Smooth muscle cell of the coronary artery (primary cell): ENCODE measurements around the gene TMEM38A. TPM values are rescaled to one million over a fixed set of nuclear protein-coding genes. Genes with fewer than 3 reads are reported as not detected.

Experiments
- total RNA-seq: library from RNA; depleted of rRNA; stranded (reverse); fragments of >200 nt; gene quantifications from 2 replicates; pipeline ENCODE4 v1.2.3, GENCODE V29; 2014; ENCODE audit warnings: low replicate concordance

TMEM38A gene, protein sequence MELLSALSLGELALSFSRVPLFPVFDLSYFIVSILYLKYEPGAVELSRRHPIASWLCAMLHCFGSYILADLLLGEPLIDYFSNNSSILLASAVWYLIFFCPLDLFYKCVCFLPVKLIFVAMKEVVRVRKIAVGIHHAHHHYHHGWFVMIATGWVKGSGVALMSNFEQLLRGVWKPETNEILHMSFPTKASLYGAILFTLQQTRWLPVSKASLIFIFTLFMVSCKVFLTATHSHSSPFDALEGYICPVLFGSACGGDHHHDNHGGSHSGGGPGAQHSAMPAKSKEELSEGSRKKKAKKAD
- 3.7 TPM in 2 replicates for total RNA-seq

DNA sequence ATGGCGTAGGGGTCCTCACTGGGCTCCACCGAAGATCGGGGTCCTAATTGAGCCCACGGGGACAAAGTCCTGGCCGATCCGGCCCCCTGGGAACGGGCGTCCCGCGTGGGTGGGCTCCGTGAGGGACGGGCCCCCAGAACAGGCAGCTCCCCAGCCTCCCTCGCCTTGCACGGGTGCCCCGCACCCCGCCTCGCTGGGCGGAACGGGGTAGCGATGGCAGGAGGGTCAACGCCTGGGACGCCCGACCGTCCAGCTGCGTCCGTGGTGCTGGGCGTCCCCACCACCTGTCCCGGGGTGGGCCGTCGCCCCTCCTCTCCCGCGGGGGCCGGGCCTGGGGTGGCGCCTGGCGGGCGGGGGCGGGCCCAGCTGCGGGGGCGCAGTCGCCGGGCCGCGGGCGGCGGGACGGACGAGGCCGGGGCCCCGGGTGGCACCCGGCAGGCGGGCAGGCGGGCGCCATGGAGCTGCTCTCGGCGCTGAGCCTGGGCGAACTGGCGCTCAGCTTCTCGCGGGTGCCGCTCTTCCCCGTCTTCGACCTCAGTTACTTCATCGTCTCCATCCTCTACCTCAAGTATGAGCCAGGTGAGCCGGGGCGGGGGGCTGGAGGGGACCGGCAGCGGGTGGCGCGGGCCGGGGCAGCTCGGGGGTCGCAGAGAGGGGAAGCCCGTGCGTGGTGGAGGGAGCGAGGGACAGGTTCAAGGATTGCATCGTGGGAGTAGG, at the start of gene TMEM38A:
TMEM38A (plus strand) TSS at position 377 of the 717 bp plus-strand sequence; CDS start at position 456, 79 bp downstream.

GRCh38 chr19:16628183-16628983, 32.6 kb upstream of the TMEM38A start, which contains the start of gene MED26:
Gene MED26 (minus strand): TSS chr19:16628204. CDS start chr19:16627943, 261 bp downstream.

DNA sequence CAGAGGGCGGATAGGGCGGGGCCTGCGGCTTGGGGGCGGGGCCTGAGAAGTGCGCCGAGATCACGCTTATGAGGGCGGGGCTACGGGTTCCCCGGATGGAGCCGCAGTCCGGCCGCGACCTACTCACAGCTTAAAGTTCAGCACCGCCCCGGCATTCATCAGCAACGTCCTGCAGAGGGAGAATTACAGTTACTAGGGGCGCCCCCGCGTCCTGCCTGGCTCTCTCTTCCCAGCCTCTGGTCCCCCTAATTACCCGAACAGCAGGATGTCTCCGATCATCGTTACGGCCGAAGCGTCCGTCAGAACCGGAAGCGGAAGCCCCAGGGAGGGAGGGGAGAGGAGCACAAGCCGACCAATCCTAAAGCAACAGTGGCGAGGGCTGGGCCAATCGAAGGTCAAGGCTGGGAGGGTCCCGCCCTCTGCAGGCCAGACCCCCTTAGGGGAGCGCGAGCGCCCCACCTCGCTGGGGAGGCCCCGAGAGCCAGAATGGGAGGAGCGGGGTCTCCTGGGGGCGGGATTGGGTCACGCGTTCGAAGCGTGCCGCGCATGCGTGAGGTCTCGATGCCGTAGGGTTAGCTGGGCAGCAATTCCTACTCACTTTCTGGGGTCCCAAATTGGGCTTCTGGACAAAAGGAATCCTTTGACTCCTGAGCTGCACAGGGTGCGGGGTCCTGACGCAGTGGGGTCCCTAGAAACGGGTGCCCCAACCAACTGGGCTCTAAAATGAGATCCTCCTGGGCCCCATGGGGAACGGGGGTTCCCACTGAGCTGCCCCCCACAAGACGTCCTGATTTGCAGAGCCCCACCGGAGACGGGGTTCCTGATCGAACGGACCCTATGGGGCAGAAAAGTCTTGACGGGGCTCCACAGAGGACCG, 869 bp upstream of the TMEM38A start, which contains the start of gene SMIM7:
SMIM7 (minus strand) TSS at position 313 of the 877 bp plus-strand sequence; CDS start at position 279, 34 bp downstream.

Other genes starting within 250 kb of the TMEM38A start
- 5.9 and 11.0 TPM in 2 replicates for gene EPS15L1, start 189.2 kb upstream of the TMEM38A start, total RNA-seq
- gene CALR3, start 165.0 kb upstream of the TMEM38A start, total RNA-seq: 0.08 TPM in 1 of 2 replicates, not detected in the other
- gene C19orf44, start 164.7 kb upstream of the TMEM38A start, total RNA-seq: 2.0 and 2.6 TPM in 2 replicates
- gene CHERP, start 118.7 kb upstream of the TMEM38A start, total RNA-seq: 3.6 and 4.2 TPM in 2 replicates
- 15.9 and 22.4 TPM in 2 replicates for gene SLC35E1, start 88.7 kb upstream of the TMEM38A start, total RNA-seq
- 2.8 and 3.9 TPM in 2 replicates for gene MED26, start 32.9 kb upstream of the TMEM38A start, total RNA-seq
- 51.9 and 68.4 TPM in 2 replicates for gene SMIM7, start 995 bp upstream of the TMEM38A start, total RNA-seq
- gene NWD1, start 58.7 kb downstream of the TMEM38A start, total RNA-seq: under 0.01 TPM in 1 of 2 replicates, not detected in the other
- 19.2 and 29.5 TPM in 2 replicates for gene SIN3B, start 168.3 kb downstream of the TMEM38A start, total RNA-seq
- gene F2RL3, start 227.9 kb downstream of the TMEM38A start, total RNA-seq: under 0.01 and 0.12 TPM in 2 replicates